Measurements from ENCODE around the gene ASGR1. TPM values are rescaled to one million over a fixed set of nuclear protein-coding genes. Genes with fewer than 3 reads are reported as not detected.

Gene ASGR1
- total and polyA plus RNA-seq, 8 donors, result 2.4 to 13.0 (median 10.0) TPM

- H3K36me3 ChIP-seq, result peaks cover 0 to under 1% of the 10 kb centered on the region in 2 donors
- no peaks in the 10 kb centered on the region for H3K27me3 ChIP-seq
- TF ChIP-seq CTCF (IDR thresholded peaks at IDR 0.05), result no peak
- H3K4me1 ChIP-seq, result peaks cover 16 to 59% of the 10 kb centered on the region in 2 donors
- DNase-seq (peak in 1 of 4 donors; percentile 39), ATAC-seq (no peak)
- H3K9me3 ChIP-seq, result no peaks in the 10 kb centered on the region
- H3K27ac ChIP-seq, result peak overlapping the region in 1 of 2 donors; percentile 79
- peak overlapping the region in 1 of 2 donors; percentile 56 for H3K4me3 ChIP-seq
- intact Hi-C loops (cut with DNase I), result no loop called here
Observed at GRCh38 chr17:7215652-7216180, 36.5 kb upstream of the ASGR1 start.

DNA sequence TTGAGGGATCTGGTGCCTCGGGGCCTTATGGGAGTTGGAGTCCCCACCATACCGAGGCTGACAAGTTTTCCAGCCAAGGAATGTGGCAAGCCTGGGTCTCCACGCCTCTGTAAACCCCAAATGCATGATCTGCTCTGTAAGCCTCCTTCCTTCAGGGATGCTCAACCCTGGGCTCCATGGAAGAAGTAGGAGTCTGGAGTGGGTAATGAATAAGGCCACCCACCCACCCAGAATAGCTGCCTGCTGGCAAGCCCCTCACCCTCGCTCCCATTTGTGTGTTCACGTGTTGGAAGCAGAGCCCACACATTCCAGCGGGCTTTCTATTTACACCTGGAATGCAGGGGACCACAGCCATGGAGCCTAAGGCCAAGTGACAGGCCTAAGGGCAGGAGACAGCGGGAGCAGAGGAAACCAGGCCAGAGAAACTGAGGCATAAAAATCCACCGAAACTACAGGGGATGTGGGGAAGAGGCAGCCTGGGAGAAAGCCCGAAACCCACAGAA, 36.0 kb upstream of the ASGR1 start:
- no peaks in the 10 kb centered on the region for H3K9me3 ChIP-seq
- peak overlapping the region in 1 of 2 donors; percentile 79 for H3K27ac ChIP-seq
- intact Hi-C loops (cut with DNase I), result no loop called here
- H3K36me3 ChIP-seq, result no peaks in the 10 kb centered on the region
- no peak for TF ChIP-seq CTCF (IDR thresholded peaks at IDR 0.05)
- H3K4me3 ChIP-seq, result peak overlapping the region; percentile 56
- ATAC-seq, result no peak
- no peaks in the 10 kb centered on the region for H3K27me3 ChIP-seq
- peak in 1 of 4 donors; percentile 96 for DNase-seq
- peaks cover 13 to 54% of the 10 kb centered on the region in 2 donors for H3K4me1 ChIP-seq

GRCh38 chr17:7214300-7215135, 35.3 kb upstream of the ASGR1 start:
- Histone ChIP-seq H3K27me3 (no peaks in the 10 kb centered on the region), H3K27ac (peak overlapping the region; percentile 54 to 79), H3K36me3 (no peaks in the 10 kb centered on the region), H3K4me1 (peaks cover 13 to 53% of the 10 kb centered on the region in 2 donors), H3K4me3 (peak overlapping the region; percentile 56), H3K9me3 (no peaks in the 10 kb centered on the region)
- intact Hi-C loops (cut with DNase I), result no loop called here
- ATAC-seq (peak; percentile 92), DNase-seq (peak; percentile 96 to 100 (median 98))
- peak; percentile 26 to 35 for TF ChIP-seq CTCF (IDR thresholded peaks at IDR 0.05)

- Histone ChIP-seq H3K4me1 (peaks cover 9 to 46% of the 10 kb centered on the region in 2 donors), H3K4me3 (peak overlapping the region; percentile 56), H3K36me3 (no peaks in the 10 kb centered on the region), H3K27me3 (no peaks in the 10 kb centered on the region), H3K27ac (peak overlapping the region in 1 of 2 donors; percentile 79), H3K9me3 (no peaks in the 10 kb centered on the region)
- TF ChIP-seq CTCF (IDR thresholded peaks at IDR 0.05), result peak in 1 of 2 donors; percentile 15
- intact Hi-C loops (cut with DNase I), result no loop called here
- DNase-seq, result peak in 2 of 4 donors; percentile 82 to 92
- no peak for ATAC-seq
Observed at GRCh38 chr17:7213895-7214299, 34.7 kb upstream of the ASGR1 start.

All from left lung (tissue), 10 donors.